Mesothelial cell of epicardium (in vitro differentiated cells): Measurements from ENCODE around the gene NTNG2. TPM values are rescaled to one million over a fixed set of nuclear protein-coding genes. Genes with fewer than 3 reads are reported as not detected.

ENCODE experiments used
- DNase-seq, 2 experiments: peaks; one replicate each; pipeline ENCODE4 v3.0.0; 2021; ENCODE audit warnings: low spot score in 2 of 2; ENCODE audit not compliant: unreplicated experiment in 2 of 2
- H3K27ac Mint-ChIP-seq: 2 replicates; pipeline ENCODE4 v1.8.0; 2021; ENCODE audit warnings: mixed read lengths
- H3K27me3 Mint-ChIP-seq: 2 replicates; pipeline ENCODE4 v1.8.0; 2021; ENCODE audit warnings: low read depth, mixed read lengths
- H3K36me3 Mint-ChIP-seq: 2 replicates; pipeline ENCODE4 v1.8.0; 2021; ENCODE audit warnings: mixed read lengths
- H3K4me1 Mint-ChIP-seq: 2 replicates; pipeline ENCODE4 v1.8.0; 2021; ENCODE audit warnings: mixed read lengths
- H3K4me3 Mint-ChIP-seq: 2 replicates; pipeline ENCODE4 v1.8.0; 2021; ENCODE audit warnings: mild to moderate bottlenecking, moderate library complexity, mixed read lengths
- H3K9me3 Mint-ChIP-seq: 2 replicates; pipeline ENCODE4 v1.8.0; 2021; ENCODE audit warnings: mixed read lengths
- total RNA-seq: library from RNA; stranded (reverse); gene quantifications from 3 replicates; pipeline ENCODE4 v1.2.1, GENCODE V29; 2021
- TF ChIP-seq, protein P1 (sequence below): fragments of 200-600 bp; sonication (generic); IDR thresholded peaks from one replicate; pipeline ENCODE4 v1.5.0; 2021; ENCODE audit warnings: antibody characterized with exemption; ENCODE audit not compliant: unreplicated experiment

Gene NTNG2
- total RNA-seq, 1 donor from 2014 or later = 8.1 TPM

DNA sequence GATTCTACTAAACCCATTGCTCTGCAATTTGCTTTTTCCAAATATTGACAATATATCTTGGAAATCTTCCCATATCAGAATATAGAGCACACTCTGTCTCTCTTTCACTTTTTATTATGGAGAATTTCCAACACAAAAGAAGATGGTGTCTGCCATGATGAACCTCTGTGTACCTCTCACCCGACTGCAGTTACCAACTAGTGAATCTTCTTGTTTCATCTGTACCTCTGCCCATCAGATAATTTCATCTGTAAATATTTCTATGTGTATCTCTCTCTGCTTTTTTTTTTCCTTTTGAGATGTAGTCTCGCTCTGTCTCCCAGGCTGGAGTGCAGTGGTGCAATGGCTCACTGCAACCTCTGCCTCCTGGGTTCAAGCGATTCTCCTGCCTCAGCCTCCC lies 62.8 kb downstream of the NTNG2 start:
- H3K27me3 Mint-ChIP-seq = peaks cover 27% of the 10 kb centered on the region
- no peak overlapping the region for H3K27ac Mint-ChIP-seq
- H3K9me3 Mint-ChIP-seq = no peaks in the 10 kb centered on the region
- H3K4me1 Mint-ChIP-seq = peaks cover 3% of the 10 kb centered on the region
- no peak overlapping the region for H3K4me3 Mint-ChIP-seq
- TF ChIP-seq, protein P1, sequence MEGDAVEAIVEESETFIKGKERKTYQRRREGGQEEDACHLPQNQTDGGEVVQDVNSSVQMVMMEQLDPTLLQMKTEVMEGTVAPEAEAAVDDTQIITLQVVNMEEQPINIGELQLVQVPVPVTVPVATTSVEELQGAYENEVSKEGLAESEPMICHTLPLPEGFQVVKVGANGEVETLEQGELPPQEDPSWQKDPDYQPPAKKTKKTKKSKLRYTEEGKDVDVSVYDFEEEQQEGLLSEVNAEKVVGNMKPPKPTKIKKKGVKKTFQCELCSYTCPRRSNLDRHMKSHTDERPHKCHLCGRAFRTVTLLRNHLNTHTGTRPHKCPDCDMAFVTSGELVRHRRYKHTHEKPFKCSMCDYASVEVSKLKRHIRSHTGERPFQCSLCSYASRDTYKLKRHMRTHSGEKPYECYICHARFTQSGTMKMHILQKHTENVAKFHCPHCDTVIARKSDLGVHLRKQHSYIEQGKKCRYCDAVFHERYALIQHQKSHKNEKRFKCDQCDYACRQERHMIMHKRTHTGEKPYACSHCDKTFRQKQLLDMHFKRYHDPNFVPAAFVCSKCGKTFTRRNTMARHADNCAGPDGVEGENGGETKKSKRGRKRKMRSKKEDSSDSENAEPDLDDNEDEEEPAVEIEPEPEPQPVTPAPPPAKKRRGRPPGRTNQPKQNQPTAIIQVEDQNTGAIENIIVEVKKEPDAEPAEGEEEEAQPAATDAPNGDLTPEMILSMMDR = no peak
- no peaks in the 10 kb centered on the region for H3K36me3 Mint-ChIP-seq
- DNase-seq = no peak

DNA sequence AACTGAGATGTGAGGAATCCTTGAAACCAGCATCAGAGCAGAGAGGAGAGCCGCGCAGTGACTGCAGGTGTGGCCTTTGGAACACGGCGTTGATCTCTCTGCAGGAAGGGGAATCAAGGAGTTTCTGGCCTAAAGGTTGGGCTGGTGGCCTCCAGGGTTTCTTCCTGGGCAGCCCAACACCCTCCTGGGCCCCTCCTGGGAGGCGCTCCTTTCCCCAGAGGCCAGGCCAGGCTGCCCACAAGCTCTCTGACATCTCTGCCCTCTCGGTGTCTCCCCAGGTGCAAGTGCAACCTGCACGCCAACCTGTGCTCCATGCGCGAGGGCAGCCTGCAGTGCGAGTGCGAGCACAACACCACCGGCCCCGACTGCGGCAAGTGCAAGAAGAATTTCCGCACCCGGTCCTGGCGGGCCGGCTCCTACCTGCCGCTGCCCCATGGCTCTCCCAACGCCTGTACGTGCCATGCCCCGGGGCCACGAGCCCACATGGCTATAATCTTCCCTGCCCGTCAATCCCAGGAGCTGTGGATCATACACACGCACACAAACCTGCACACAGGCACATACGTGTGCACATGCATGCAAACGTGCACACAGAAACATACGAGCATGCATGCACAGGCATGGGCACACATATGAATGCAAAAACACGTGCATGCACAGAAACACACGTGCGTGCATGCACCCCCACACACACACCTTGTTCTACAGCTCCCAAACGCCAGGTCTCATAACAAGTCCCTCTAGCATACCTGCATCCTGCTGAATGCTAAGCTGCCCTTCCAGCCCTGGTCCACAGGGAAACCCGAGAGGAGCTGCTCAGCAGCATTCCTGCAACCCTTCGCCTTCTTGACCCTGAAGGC lies 64.9 kb downstream of the NTNG2 start:
- no peak for DNase-seq
- Mint-ChIP-seq H3K36me3 (no peaks in the 10 kb centered on the region), H3K4me1 (peaks cover 3% of the 10 kb centered on the region), H3K4me3 (no peak overlapping the region), H3K9me3 (no peaks in the 10 kb centered on the region), H3K27me3 (peaks cover 24% of the 10 kb centered on the region), H3K27ac (no peak overlapping the region)
- TF ChIP-seq, protein P1 = no peak

- H3K36me3 Mint-ChIP-seq = no peaks in the 10 kb centered on the region
- peaks cover 21% of the 10 kb centered on the region for H3K27me3 Mint-ChIP-seq
- DNase-seq = no peak
- no peak overlapping the region for H3K4me3 Mint-ChIP-seq
- no peaks in the 10 kb centered on the region for H3K9me3 Mint-ChIP-seq
- no peak overlapping the region for H3K27ac Mint-ChIP-seq
- TF ChIP-seq, protein P1 = no peak
- H3K4me1 Mint-ChIP-seq = peaks cover 3% of the 10 kb centered on the region
Observed at GRCh38 chr9:132228062-132228461, 66.2 kb downstream of the NTNG2 start.

- TF ChIP-seq, protein P1 = no peak
- DNase-seq = no peak
Observed at GRCh38 chr9:132230605-132231004, 68.7 kb downstream of the NTNG2 start.

DNA sequence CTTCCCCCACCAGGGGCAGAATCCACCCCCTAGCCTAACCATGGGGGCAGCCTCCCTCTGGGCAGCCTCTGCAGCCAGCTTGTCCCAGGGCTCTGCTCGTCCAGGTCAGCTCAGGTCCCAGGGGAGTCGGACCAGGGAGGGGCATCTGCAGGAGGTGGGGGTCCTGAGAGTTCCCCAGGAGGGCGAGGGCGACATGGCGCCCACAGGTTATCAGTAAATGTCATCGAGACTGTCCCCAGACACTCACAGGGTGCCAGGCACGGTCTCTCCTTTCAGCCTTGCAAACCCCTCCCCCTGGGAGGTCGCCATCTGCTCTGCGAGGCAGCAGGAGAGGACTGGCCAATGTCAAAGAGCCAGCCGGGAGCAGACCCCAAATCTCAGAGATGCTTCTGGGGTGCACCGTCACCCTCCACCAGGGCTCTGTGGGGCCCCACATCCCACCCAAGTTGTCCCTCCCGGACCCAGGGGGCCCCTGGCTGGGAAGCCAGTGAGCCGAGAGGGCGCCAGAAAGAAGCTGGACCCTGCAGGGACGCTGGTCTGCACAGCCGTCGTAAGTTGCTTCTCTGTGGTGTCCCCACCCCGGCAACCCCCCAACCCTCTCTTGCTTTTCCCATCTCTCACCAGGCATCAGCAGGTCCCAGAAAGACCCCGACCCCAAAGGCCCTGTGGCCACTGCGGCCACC lies 69.3 kb downstream of the NTNG2 start:
- H3K36me3 Mint-ChIP-seq = no peaks in the 10 kb centered on the region

More at GRCh38 chr9:132230605-132231004, 68.7 kb downstream of the NTNG2 start:
- Mint-ChIP-seq H3K9me3 (no peaks in the 10 kb centered on the region), H3K27me3 (peaks cover 22% of the 10 kb centered on the region), H3K4me3 (no peak overlapping the region), H3K27ac (no peak overlapping the region), H3K4me1 (no peaks in the 10 kb centered on the region), H3K36me3 (no peaks in the 10 kb centered on the region)

More for the DNA sequence above, 69.3 kb downstream of the NTNG2 start:
- Mint-ChIP-seq H3K27me3 (peaks cover 17% of the 10 kb centered on the region), H3K4me1 (peaks cover 2% of the 10 kb centered on the region), H3K9me3 (no peaks in the 10 kb centered on the region), H3K4me3 (no peak overlapping the region), H3K27ac (no peak overlapping the region)
- TF ChIP-seq, protein P1 = no peak
- no peak for DNase-seq
